GM19455 (cell line): Measurements from ENCODE around the gene CEBPE.

Source experiments
- ATAC-seq: cut with Tn5 transposase; IDR thresholded peaks from one replicate; pipeline ENCODE4 v1.9.1; 2021; ENCODE audit not compliant: unreplicated experiment

Gene CEBPE

GRCh38 chr14:23145794-23146350 is 26.8 kb upstream of the CEBPE start:
- ATAC-seq: no peak

- no peak for ATAC-seq
Observed at GRCh38 chr14:23143911-23144310, 24.9 kb upstream of the CEBPE start.

- no peak for ATAC-seq
Observed at GRCh38 chr14:23142826-23143225, 23.8 kb upstream of the CEBPE start.

- ATAC-seq: no peak
Observed at GRCh38 chr14:23141706-23142444, 22.8 kb upstream of the CEBPE start.

GRCh38 chr14:23140371-23140770 is 21.3 kb upstream of the CEBPE start:
- no peak for ATAC-seq

- ATAC-seq: no peak
Observed at GRCh38 chr14:23139874-23140273, 20.8 kb upstream of the CEBPE start.

- ATAC-seq: no peak
Observed at GRCh38 chr14:23137813-23138535, 18.9 kb upstream of the CEBPE start.

- ATAC-seq: no peak
Observed at GRCh38 chr14:23137192-23137812, 18.2 kb upstream of the CEBPE start.

GRCh38 chr14:23136566-23137133 is 17.6 kb upstream of the CEBPE start:
- ATAC-seq: no peak

GRCh38 chr14:23132970-23133369 is 13.9 kb upstream of the CEBPE start:
- no peak for ATAC-seq

GRCh38 chr14:23131482-23131881 is 12.4 kb upstream of the CEBPE start:
- ATAC-seq: no peak

GRCh38 chr14:23130871-23131270 is 11.8 kb upstream of the CEBPE start:
- no peak for ATAC-seq

GRCh38 chr14:23129759-23130316 is 10.8 kb upstream of the CEBPE start:
- no peak for ATAC-seq

- ATAC-seq: no peak
Observed at GRCh38 chr14:23128969-23129758, 10.1 kb upstream of the CEBPE start.

GRCh38 chr14:23127861-23128260 is 8.8 kb upstream of the CEBPE start:
- ATAC-seq: no peak

- ATAC-seq: no peak
Observed at GRCh38 chr14:23126548-23127278, 7.7 kb upstream of the CEBPE start.

GRCh38 chr14:23125933-23126524 is 7.0 kb upstream of the CEBPE start:
- ATAC-seq: no peak

- no peak for ATAC-seq
Observed at GRCh38 chr14:23125011-23125410, 6.0 kb upstream of the CEBPE start.

- ATAC-seq: no peak
Observed at GRCh38 chr14:23124337-23124954, 5.4 kb upstream of the CEBPE start.
